ENCODE measurements around the gene PLPPR1.

Gene PLPPR1

GRCh38 chr9:101354765-101355708 is 326.5 kb downstream of the PLPPR1 start:
- TF ChIP-seq, protein P1, sequence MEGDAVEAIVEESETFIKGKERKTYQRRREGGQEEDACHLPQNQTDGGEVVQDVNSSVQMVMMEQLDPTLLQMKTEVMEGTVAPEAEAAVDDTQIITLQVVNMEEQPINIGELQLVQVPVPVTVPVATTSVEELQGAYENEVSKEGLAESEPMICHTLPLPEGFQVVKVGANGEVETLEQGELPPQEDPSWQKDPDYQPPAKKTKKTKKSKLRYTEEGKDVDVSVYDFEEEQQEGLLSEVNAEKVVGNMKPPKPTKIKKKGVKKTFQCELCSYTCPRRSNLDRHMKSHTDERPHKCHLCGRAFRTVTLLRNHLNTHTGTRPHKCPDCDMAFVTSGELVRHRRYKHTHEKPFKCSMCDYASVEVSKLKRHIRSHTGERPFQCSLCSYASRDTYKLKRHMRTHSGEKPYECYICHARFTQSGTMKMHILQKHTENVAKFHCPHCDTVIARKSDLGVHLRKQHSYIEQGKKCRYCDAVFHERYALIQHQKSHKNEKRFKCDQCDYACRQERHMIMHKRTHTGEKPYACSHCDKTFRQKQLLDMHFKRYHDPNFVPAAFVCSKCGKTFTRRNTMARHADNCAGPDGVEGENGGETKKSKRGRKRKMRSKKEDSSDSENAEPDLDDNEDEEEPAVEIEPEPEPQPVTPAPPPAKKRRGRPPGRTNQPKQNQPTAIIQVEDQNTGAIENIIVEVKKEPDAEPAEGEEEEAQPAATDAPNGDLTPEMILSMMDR (IDR thresholded peaks at IDR 0.05; ENCODE audit: insufficient read depth, low read length, poor library complexity, severe bottlenecking): no peak
- Histone ChIP-seq H3K27me3 (replicated peaks; ENCODE audit: control insufficient read depth, insufficient read depth, low read length) (no peaks in the 10 kb centered on the region; the same call in 1 of the 2 replicates), H3K4me3 (replicated peaks; ENCODE audit: low read depth, low read length) (no peak overlapping the region), H3K36me3 (ENCODE audit: control insufficient read depth, insufficient read depth, low read length) (no peaks in the 10 kb centered on the region)
- no peak for DNase-seq (ENCODE audit: extremely low read depth, insufficient read length)

- TF ChIP-seq, protein P1 (IDR thresholded peaks at IDR 0.05; ENCODE audit: insufficient read depth, low read length, poor library complexity, severe bottlenecking): no peak
- Histone ChIP-seq H3K36me3 (ENCODE audit: control insufficient read depth, insufficient read depth, low read length) (no peaks in the 10 kb centered on the region), H3K4me3 (replicated peaks; ENCODE audit: low read depth, low read length) (no peak overlapping the region)
These were observed 328.1 kb downstream of the PLPPR1 start for GRCh38 chr9:101356619-101357018.

DNA sequence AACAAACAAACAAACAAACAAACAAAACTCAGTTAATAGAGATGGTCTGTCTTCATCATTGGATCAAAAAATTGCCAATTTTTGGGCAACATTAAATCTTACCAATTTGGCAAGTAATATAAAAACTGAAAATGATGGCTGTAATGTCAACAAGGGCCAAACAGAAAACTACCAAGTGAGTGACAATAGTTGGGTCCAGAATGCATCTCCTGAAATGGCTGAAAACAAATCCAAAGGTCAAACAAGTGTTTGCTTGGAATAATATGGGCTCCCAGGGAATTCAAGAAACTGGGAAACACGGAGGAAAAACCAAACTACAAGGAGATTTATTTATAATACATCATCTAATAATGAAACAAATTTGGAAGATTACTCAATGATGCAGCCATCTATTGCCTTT is 331.2 kb downstream of the PLPPR1 start:
- Histone ChIP-seq H3K4me3 (replicated peaks; ENCODE audit: low read depth, low read length) (no peak overlapping the region), H3K27me3 (replicated peaks; ENCODE audit: control insufficient read depth, insufficient read depth, low read length) (no peaks in the 10 kb centered on the region; the same call in 1 of the 2 replicates), H3K36me3 (ENCODE audit: control insufficient read depth, insufficient read depth, low read length) (no peaks in the 10 kb centered on the region)
- TF ChIP-seq, protein P1 (IDR thresholded peaks at IDR 0.05; ENCODE audit: insufficient read depth, low read length, poor library complexity, severe bottlenecking): no peak
- DNase-seq (ENCODE audit: extremely low read depth, insufficient read length): no peak

More at GRCh38 chr9:101356619-101357018, 328.1 kb downstream of the PLPPR1 start:
- no peak for DNase-seq (ENCODE audit: extremely low read depth, insufficient read length)
- H3K27me3 ChIP-seq (replicated peaks; ENCODE audit: control insufficient read depth, insufficient read depth, low read length): no peaks in the 10 kb centered on the region; the same call in 1 of the 2 replicates

GRCh38 chr9:101360647-101361046 is 332.1 kb downstream of the PLPPR1 start:
- Histone ChIP-seq H3K36me3 (ENCODE audit: control insufficient read depth, insufficient read depth, low read length) (no peaks in the 10 kb centered on the region), H3K27me3 (replicated peaks; ENCODE audit: control insufficient read depth, insufficient read depth, low read length) (no peaks in the 10 kb centered on the region), H3K4me3 (replicated peaks; ENCODE audit: low read depth, low read length) (no peak overlapping the region)
- DNase-seq (ENCODE audit: extremely low read depth, insufficient read length): no peak
- TF ChIP-seq, protein P1 (IDR thresholded peaks at IDR 0.05; ENCODE audit: insufficient read depth, low read length, poor library complexity, severe bottlenecking): no peak

DNA sequence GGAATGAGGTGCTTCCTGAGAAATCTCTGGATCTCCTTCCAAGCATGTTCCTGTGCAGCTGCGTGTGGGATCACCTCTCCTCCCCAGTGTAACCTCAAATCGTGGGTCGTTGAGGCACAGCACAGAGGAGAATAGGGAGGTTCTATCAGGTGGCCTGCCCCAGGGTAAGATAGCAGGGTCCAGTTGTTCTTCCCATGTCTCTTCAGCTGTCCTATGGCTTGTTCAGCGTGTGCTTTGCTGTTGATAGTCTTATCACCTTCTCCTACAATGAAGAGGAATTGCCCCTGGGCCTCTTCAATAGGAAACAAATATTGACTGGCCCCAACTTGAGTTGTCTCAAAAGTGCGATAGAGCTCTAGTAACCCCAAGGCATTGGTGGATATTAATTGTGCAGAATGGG is 333.9 kb downstream of the PLPPR1 start:
- H3K27me3 ChIP-seq (replicated peaks; ENCODE audit: control insufficient read depth, insufficient read depth, low read length): no peaks in the 10 kb centered on the region
- TF ChIP-seq, protein P1 (IDR thresholded peaks at IDR 0.05; ENCODE audit: insufficient read depth, low read length, poor library complexity, severe bottlenecking): no peak
- no peak overlapping the region for H3K4me3 ChIP-seq (replicated peaks; ENCODE audit: low read depth, low read length)
- no peak for DNase-seq (ENCODE audit: extremely low read depth, insufficient read length)
- H3K36me3 ChIP-seq (ENCODE audit: control insufficient read depth, insufficient read depth, low read length): no peaks in the 10 kb centered on the region
